ENCODE results near the gene SYT17. TPM values are rescaled to one million over a fixed set of nuclear protein-coding genes. Genes with fewer than 3 reads are reported as not detected.

The SYT17 gene
- total RNA-seq, 4 donors from 2014 or later = 4.2 to 9.0 (median 6.3) TPM

- H3K27me3 ChIP-seq = no peaks in the 10 kb centered on the region
- no peak overlapping the region for H3K4me3 ChIP-seq
- no peak for ATAC-seq
- no peak overlapping the region for H3K27ac ChIP-seq
- WGBS, 2 donors (ENCODE audit: low coverage in 1 of 2) = 77 to 95% methylated on average over 3 of the region's 3 CpGs
- H3K36me3 ChIP-seq = no peaks in the 10 kb centered on the region
- TF ChIP-seq POLR2AphosphoS5 (IDR thresholded peaks at IDR 0.05) (no peak), EP300 (IDR thresholded peaks at IDR 0.05) (no peak), POLR2A (IDR thresholded peaks at IDR 0.05) (no peak)
- TF ChIP-seq, protein P1, sequence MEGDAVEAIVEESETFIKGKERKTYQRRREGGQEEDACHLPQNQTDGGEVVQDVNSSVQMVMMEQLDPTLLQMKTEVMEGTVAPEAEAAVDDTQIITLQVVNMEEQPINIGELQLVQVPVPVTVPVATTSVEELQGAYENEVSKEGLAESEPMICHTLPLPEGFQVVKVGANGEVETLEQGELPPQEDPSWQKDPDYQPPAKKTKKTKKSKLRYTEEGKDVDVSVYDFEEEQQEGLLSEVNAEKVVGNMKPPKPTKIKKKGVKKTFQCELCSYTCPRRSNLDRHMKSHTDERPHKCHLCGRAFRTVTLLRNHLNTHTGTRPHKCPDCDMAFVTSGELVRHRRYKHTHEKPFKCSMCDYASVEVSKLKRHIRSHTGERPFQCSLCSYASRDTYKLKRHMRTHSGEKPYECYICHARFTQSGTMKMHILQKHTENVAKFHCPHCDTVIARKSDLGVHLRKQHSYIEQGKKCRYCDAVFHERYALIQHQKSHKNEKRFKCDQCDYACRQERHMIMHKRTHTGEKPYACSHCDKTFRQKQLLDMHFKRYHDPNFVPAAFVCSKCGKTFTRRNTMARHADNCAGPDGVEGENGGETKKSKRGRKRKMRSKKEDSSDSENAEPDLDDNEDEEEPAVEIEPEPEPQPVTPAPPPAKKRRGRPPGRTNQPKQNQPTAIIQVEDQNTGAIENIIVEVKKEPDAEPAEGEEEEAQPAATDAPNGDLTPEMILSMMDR (IDR thresholded peaks at IDR 0.05) = no peak
- H3K9me3 ChIP-seq = peaks cover 0 to 4% (median 0%) of the 10 kb centered on the region in 3 donors
- H3K4me1 ChIP-seq = peaks cover 0 to 31% (median 13%) of the 10 kb centered on the region in 3 donors
Observed at GRCh38 chr16:19127205-19127604, 40.8 kb upstream of the SYT17 start.

- Histone ChIP-seq H3K36me3 (no peaks in the 10 kb centered on the region), H3K9me3 (peaks cover 0 to 4% (median 0%) of the 10 kb centered on the region in 3 donors), H3K4me3 (no peak overlapping the region), H3K27me3 (no peaks in the 10 kb centered on the region), H3K4me1 (peaks cover 0 to 34% (median 16%) of the 10 kb centered on the region in 3 donors), H3K27ac (no peak overlapping the region)
- WGBS, 2 donors (ENCODE audit: low coverage in 1 of 2) = 60 to 77% methylated on average over 3 of the region's 3 CpGs
- no peak for ATAC-seq
- TF ChIP-seq, protein P1 (IDR thresholded peaks at IDR 0.05) = no peak
- TF ChIP-seq POLR2AphosphoS5 (IDR thresholded peaks at IDR 0.05) (no peak), POLR2A (IDR thresholded peaks at IDR 0.05) (no peak), EP300 (IDR thresholded peaks at IDR 0.05) (no peak)
Observed at GRCh38 chr16:19127674-19128131, 40.3 kb upstream of the SYT17 start.

- Histone ChIP-seq H3K4me3 (no peak overlapping the region), H3K27ac (no peak overlapping the region), H3K27me3 (no peaks in the 10 kb centered on the region), H3K9me3 (peaks cover 0 to 4% (median 0%) of the 10 kb centered on the region in 3 donors), H3K4me1 (peaks cover 0 to 31% (median 16%) of the 10 kb centered on the region in 3 donors), H3K36me3 (no peaks in the 10 kb centered on the region)
- WGBS, 2 donors (ENCODE audit: low coverage in 1 of 2) = 67 to 69% methylated on average over 5 to 7 of the region's 7 CpGs
- no peak for ATAC-seq
- TF ChIP-seq POLR2A (IDR thresholded peaks at IDR 0.05) = no peak
- TF ChIP-seq EP300 (IDR thresholded peaks at IDR 0.05) = no peak
- TF ChIP-seq POLR2AphosphoS5 (IDR thresholded peaks at IDR 0.05) = no peak
- TF ChIP-seq, protein P1 (IDR thresholded peaks at IDR 0.05) = no peak
Observed at GRCh38 chr16:19128454-19129200, 39.4 kb upstream of the SYT17 start.

DNA sequence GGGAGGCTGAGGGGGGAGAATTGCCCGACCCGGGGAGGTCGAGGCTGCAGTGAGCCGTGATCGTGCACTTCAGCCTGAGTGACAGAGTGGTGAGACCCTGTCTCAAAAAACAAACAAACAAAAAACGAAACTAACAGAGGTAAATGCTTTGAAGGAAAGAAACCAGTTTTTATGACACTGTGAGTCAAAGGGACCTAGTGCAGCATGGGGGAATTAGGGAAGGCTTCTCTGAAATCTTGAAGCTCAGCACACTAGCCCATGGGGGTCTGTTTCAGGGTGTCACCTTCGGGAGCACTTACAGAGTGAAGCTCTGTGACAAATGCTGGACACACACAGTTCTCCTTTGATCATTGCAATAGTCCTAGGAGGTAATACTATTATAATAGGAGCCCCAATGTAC, 37.7 kb upstream of the SYT17 start:
- Histone ChIP-seq H3K9me3 (peaks cover 0 to 4% (median 0%) of the 10 kb centered on the region in 3 donors), H3K4me3 (peak overlapping the region in 1 of 2 donors; percentile 11), H3K36me3 (no peaks in the 10 kb centered on the region), H3K27ac (peak overlapping the region in 3 of 4 donors; percentile 72 to 75 (median 74)), H3K27me3 (no peaks in the 10 kb centered on the region), H3K4me1 (peaks cover 0 to 27% (median 16%) of the 10 kb centered on the region in 3 donors)
- TF ChIP-seq POLR2A (IDR thresholded peaks at IDR 0.05) = no peak
- TF ChIP-seq POLR2AphosphoS5 (IDR thresholded peaks at IDR 0.05) = no peak
- TF ChIP-seq, protein P1 (IDR thresholded peaks at IDR 0.05) = no peak
- no peak for ATAC-seq
- 57 to 80% methylated on average over 3 of the region's 7 CpGs for WGBS, 2 donors (ENCODE audit: low coverage in 1 of 2)
